Upper lobe of left lung (tissue), 4 donors: ENCODE measurements around the gene ADRA2A.

Experiments
- EP300 ChIP-seq, 4 donors: sonication (generic); formaldehyde crosslinking; IDR thresholded peaks; one replicate each; pipeline ENCODE4 v1.5.1; 2017; ENCODE audit warnings: antibody characterized with exemption in 4 of 4, control low read depth in 2 of 4
- TF ChIP-seq, protein P1 (sequence below), 6 experiments: fragments of 450-650 bp in 4 of 6; fragments of 200-600 bp in 2 of 6; sonication (generic) in 2 of 6; IDR thresholded peaks; one replicate each; pipeline ENCODE4 v1.5.1; 2016 to 2019; ENCODE audit warnings: antibody characterized with exemption in 6 of 6

GRCh38 chr10:111076191-111076681 is 593 bp upstream of the ADRA2A start:
- TF ChIP-seq, protein P1, sequence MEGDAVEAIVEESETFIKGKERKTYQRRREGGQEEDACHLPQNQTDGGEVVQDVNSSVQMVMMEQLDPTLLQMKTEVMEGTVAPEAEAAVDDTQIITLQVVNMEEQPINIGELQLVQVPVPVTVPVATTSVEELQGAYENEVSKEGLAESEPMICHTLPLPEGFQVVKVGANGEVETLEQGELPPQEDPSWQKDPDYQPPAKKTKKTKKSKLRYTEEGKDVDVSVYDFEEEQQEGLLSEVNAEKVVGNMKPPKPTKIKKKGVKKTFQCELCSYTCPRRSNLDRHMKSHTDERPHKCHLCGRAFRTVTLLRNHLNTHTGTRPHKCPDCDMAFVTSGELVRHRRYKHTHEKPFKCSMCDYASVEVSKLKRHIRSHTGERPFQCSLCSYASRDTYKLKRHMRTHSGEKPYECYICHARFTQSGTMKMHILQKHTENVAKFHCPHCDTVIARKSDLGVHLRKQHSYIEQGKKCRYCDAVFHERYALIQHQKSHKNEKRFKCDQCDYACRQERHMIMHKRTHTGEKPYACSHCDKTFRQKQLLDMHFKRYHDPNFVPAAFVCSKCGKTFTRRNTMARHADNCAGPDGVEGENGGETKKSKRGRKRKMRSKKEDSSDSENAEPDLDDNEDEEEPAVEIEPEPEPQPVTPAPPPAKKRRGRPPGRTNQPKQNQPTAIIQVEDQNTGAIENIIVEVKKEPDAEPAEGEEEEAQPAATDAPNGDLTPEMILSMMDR (IDR thresholded peaks at IDR 0.05) = peak; percentile 52 to 80 (median 70)
- no peak for TF ChIP-seq EP300 (IDR thresholded peaks at IDR 0.05)
